Measurements from ENCODE around the gene GRXCR1.

DNA sequence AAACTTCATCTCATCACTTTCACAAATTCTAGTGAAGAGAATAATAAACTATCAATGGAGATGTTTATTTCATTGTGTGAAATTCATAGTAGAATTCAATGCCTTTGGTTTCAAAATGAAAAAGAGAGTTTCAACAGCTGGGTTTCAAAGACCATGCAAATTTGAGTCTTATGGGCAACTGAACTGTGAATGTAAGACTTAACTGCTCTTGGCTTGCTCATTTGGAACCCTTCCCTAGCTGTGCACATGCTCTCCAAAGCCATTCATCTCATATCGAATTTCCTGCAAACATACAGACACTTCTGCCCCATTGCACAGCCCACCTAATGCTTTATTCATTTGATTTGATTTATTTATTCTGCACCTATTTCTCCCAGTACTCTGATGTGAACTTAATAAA lies 154.5 kb downstream of the GRXCR1 start:
- TF ChIP-seq, protein P1, sequence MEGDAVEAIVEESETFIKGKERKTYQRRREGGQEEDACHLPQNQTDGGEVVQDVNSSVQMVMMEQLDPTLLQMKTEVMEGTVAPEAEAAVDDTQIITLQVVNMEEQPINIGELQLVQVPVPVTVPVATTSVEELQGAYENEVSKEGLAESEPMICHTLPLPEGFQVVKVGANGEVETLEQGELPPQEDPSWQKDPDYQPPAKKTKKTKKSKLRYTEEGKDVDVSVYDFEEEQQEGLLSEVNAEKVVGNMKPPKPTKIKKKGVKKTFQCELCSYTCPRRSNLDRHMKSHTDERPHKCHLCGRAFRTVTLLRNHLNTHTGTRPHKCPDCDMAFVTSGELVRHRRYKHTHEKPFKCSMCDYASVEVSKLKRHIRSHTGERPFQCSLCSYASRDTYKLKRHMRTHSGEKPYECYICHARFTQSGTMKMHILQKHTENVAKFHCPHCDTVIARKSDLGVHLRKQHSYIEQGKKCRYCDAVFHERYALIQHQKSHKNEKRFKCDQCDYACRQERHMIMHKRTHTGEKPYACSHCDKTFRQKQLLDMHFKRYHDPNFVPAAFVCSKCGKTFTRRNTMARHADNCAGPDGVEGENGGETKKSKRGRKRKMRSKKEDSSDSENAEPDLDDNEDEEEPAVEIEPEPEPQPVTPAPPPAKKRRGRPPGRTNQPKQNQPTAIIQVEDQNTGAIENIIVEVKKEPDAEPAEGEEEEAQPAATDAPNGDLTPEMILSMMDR (IDR thresholded peaks at IDR 0.05), result no peak
- no peak for TF ChIP-seq POLR2A (IDR thresholded peaks at IDR 0.05)
